Activated CD8-positive, alpha-beta T cell treated with anti-CD3 and anti-CD28 coated beads for 36 hours (primary cell): ENCODE results near the gene ZNF346. TPM values are rescaled to one million over a fixed set of nuclear protein-coding genes. Genes with fewer than 3 reads are reported as not detected.

ENCODE experiments used
- ATAC-seq: fragments of 200-7000 bp; cut with Tn5 transposase; one replicate; pipeline ENCODE4 v1.10.0; 2021; ENCODE audit warnings: mild to moderate bottlenecking, moderate library complexity
- CTCF ChIA-PET: fragments of 350-600 bp; sonication (Branson Sonifier 250); formaldehyde crosslinking; loops from one replicate; lab custom pipeline; 2021; ENCODE audit warnings: antibody characterized with exemption; lab: Charles Lee
- POLR2A ChIA-PET: fragments of 350-600 bp; sonication (Branson Sonifier 250); formaldehyde crosslinking; loops from one replicate; lab custom pipeline; 2021; ENCODE audit warnings: antibody characterized with exemption; lab: Charles Lee
- DNase-seq: peaks from one replicate; pipeline ENCODE4 v3.0.0-alpha.2; 2020
- H3K27ac Mint-ChIP-seq: one replicate; pipeline ENCODE4 v1.8.0; 2021; ENCODE audit warnings: mild to moderate bottlenecking, mixed read lengths
- H3K27me3 Mint-ChIP-seq: one replicate; pipeline ENCODE4 v1.8.0; 2021; ENCODE audit warnings: mixed read lengths
- H3K36me3 Mint-ChIP-seq: one replicate; pipeline ENCODE4 v1.8.0; 2021; ENCODE audit warnings: low read depth, mixed read lengths
- H3K4me1 Mint-ChIP-seq: one replicate; pipeline ENCODE4 v1.8.0; 2021; ENCODE audit warnings: low read depth, mixed read lengths
- H3K4me3 Mint-ChIP-seq: one replicate; pipeline ENCODE4 v1.8.0; 2021; ENCODE audit warnings: mild to moderate bottlenecking, moderate library complexity, mixed read lengths
- H3K9me3 Mint-ChIP-seq: one replicate; pipeline ENCODE4 v1.8.0; 2021; ENCODE audit warnings: mixed read lengths
- CTCF ChIP-seq: fragments of 200-600 bp; IDR thresholded peaks from one replicate; pipeline ENCODE4 v1.8.0; 2022; ENCODE audit warnings: antibody characterized with exemption, mild to moderate bottlenecking
- intact Hi-C: fragments of 100-400 bp; cut with micrococcal nuclease; formaldehyde crosslinking; loops from one replicate; pipeline ENCODE4 v1.10.0; 2022
- total RNA-seq, 2 experiments: library from RNA; stranded (reverse); gene quantifications; one replicate each; pipeline ENCODE4 v1.2.3, GENCODE V29; 2021

ZNF346 gene
- total RNA-seq, 2 experiments from 2014 or later: 15.0 to 17.0 TPM

- DNase-seq: no peak
- ChIA-PET POLR2A (no interaction called here), CTCF (interaction anchor here (2.0 kb wide), 1 partner anchor 8 kb away, joined by 8 read pairs; no protein-coding TSS in a partner anchor)
- ATAC-seq: no peak
- H3K27ac Mint-ChIP-seq: no peak overlapping the region
- H3K9me3 Mint-ChIP-seq: no peaks in the 10 kb centered on the region
- no peak for TF ChIP-seq CTCF
- peaks cover 3% of the 10 kb centered on the region for H3K27me3 Mint-ChIP-seq
- no peaks in the 10 kb centered on the region for H3K4me1 Mint-ChIP-seq
- no peak overlapping the region for H3K4me3 Mint-ChIP-seq
- intact Hi-C loops: no loop called here
- H3K36me3 Mint-ChIP-seq: no peaks in the 10 kb centered on the region
Measured at GRCh38 chr5:177080265-177080664, 57.8 kb downstream of the ZNF346 start.

- Mint-ChIP-seq H3K36me3 (no peaks in the 10 kb centered on the region), H3K27me3 (peaks cover 3% of the 10 kb centered on the region), H3K27ac (no peak overlapping the region), H3K4me1 (peaks cover 3% of the 10 kb centered on the region), H3K9me3 (no peaks in the 10 kb centered on the region), H3K4me3 (no peak overlapping the region)
- CTCF ChIA-PET: interaction anchor here (1.1 kb wide), 1 partner anchor 10 kb away, joined by 7 read pairs; no protein-coding TSS in a partner anchor
- intact Hi-C loops: no loop called here
- no peak for ATAC-seq
- TF ChIP-seq CTCF: no peak
- POLR2A ChIA-PET: no interaction called here
- no peak for DNase-seq
Measured at GRCh38 chr5:177081859-177082258, 59.4 kb downstream of the ZNF346 start.

GRCh38 chr5:177083357-177083756 is 60.9 kb downstream of the ZNF346 start:
- Mint-ChIP-seq H3K27ac (no peak overlapping the region), H3K27me3 (peaks cover 8% of the 10 kb centered on the region), H3K36me3 (no peaks in the 10 kb centered on the region), H3K9me3 (no peaks in the 10 kb centered on the region), H3K4me3 (no peak overlapping the region), H3K4me1 (peaks cover 3% of the 10 kb centered on the region)
- ChIA-PET CTCF (interaction anchor here (1.3 to 1.7 kb wide), 2 partner anchors 11 to 31 kb away, joined by 5 to 8 read pairs; no protein-coding TSS in a partner anchor), POLR2A (no interaction called here)
- ATAC-seq (no peak), DNase-seq (no peak)
- TF ChIP-seq CTCF: no peak
- intact Hi-C loops: no loop called here

- DNase-seq (no peak), ATAC-seq (no peak)
- Mint-ChIP-seq H3K9me3 (no peaks in the 10 kb centered on the region), H3K4me1 (peaks cover 3% of the 10 kb centered on the region), H3K36me3 (no peaks in the 10 kb centered on the region), H3K4me3 (no peak overlapping the region), H3K27ac (no peak overlapping the region), H3K27me3 (peaks cover 13% of the 10 kb centered on the region)
- intact Hi-C loops: no loop called here
- POLR2A ChIA-PET: no interaction called here
- CTCF ChIA-PET: interaction anchor here (1.3 to 1.7 kb wide), 2 partner anchors 12 to 30 kb away, joined by 5 to 8 read pairs; no protein-coding TSS in a partner anchor
- no peak for TF ChIP-seq CTCF
Measured at GRCh38 chr5:177084175-177084574, 61.7 kb downstream of the ZNF346 start.

- ChIA-PET CTCF (interaction anchor here (0.7 to 3.3 kb wide), 6 partner anchors 8 to 224 kb away, joined by 3 to 44 read pairs (median 4); no protein-coding TSS in a partner anchor), POLR2A (interaction anchor here (0.8 to 1.0 kb wide), 2 partner anchors 12 to 620 kb away, joined by 3 read pairs; no protein-coding TSS in a partner anchor)
- TF ChIP-seq CTCF: no peak
- intact Hi-C loops: no loop called here
- ATAC-seq (no peak), DNase-seq (no peak)
- Mint-ChIP-seq H3K4me1 (peaks cover 3% of the 10 kb centered on the region), H3K27me3 (peaks cover 15% of the 10 kb centered on the region), H3K9me3 (no peaks in the 10 kb centered on the region), H3K36me3 (no peaks in the 10 kb centered on the region), H3K27ac (no peak overlapping the region), H3K4me3 (peak overlapping the region; percentile 19)
Measured at GRCh38 chr5:177085985-177086653, 63.6 kb downstream of the ZNF346 start.
